Adipose tissue (tissue), 3 donors: ENCODE measurements around the gene SHB. TPM values are rescaled to one million over a fixed set of nuclear protein-coding genes. Genes with fewer than 3 reads are reported as not detected.

Experiments used
- H3K27ac ChIP-seq: one replicate; pipeline ENCODE4 v1.5.1; 2013; ENCODE audit warnings: low read depth, low read length
- WGBS, 3 donors: extraction: QIAGEN DNeasy Blood & Tissue Kit; methylation state at CpG; one replicate each; pipeline ENCODE4 v1.1.7; 2013; 5-methylcytosine and 5-hydroxymethylcytosine counted together
- polyA plus RNA-seq, 3 donors: library from polyadenylated mRNA; stranded (reverse); fragments of 200-250 nt; gene quantifications; one replicate each; pipeline ENCODE4 v1.2.3, GENCODE V29; 2013
- donor health status: healthy with polysubstance abuse.
- donor health status: Bipolar disorder and iron deficiency.
- donor health status: healthy.

Gene SHB
- polyA plus RNA-seq, 3 donors, result 3.5 to 18.9 (median 8.4) TPM

GRCh38 chr9:38003946-38004808, 64.8 kb downstream of the SHB start:
- no peak overlapping the region for H3K27ac ChIP-seq
- WGBS, 3 donors, result 87 to 93% (median 90%) methylated on average over 17 of the region's 17 CpGs

- no peak overlapping the region for H3K27ac ChIP-seq
- 65 to 83% (median 68%) methylated on average over 8 of the region's 8 CpGs for WGBS, 3 donors
Measured at GRCh38 chr9:38003230-38003629, 65.8 kb downstream of the SHB start.

GRCh38 chr9:38001430-38001829, 67.6 kb downstream of the SHB start:
- WGBS, 3 donors, result 87 to 90% (median 89%) methylated on average over 7 of the region's 7 CpGs
- H3K27ac ChIP-seq, result no peak overlapping the region

GRCh38 chr9:38000735-38001134, 68.3 kb downstream of the SHB start:
- WGBS, 3 donors, result 86 to 94% (median 90%) methylated on average over 5 of the region's 5 CpGs
- H3K27ac ChIP-seq, result no peak overlapping the region

GRCh38 chr9:38000332-38000731, 68.7 kb downstream of the SHB start:
- WGBS, 3 donors, result 94 to 96% (median 95%) methylated on average over 9 of the region's 9 CpGs
- H3K27ac ChIP-seq, result no peak overlapping the region

- 80 to 88% (median 82%) methylated on average over 11 of the region's 11 CpGs for WGBS, 3 donors
- H3K27ac ChIP-seq, result no peak overlapping the region
Measured at GRCh38 chr9:37999588-38000189, 69.3 kb downstream of the SHB start.

- 48 to 78% (median 52%) methylated on average over 5 of the region's 5 CpGs for WGBS, 3 donors
Measured at GRCh38 chr9:37998881-37999587, 70.0 kb downstream of the SHB start.

GRCh38 chr9:37997636-37998374, 71.2 kb downstream of the SHB start:
- H3K27ac ChIP-seq, result no peak overlapping the region

More at GRCh38 chr9:37998881-37999587, 70.0 kb downstream of the SHB start:
- no peak overlapping the region for H3K27ac ChIP-seq

GRCh38 chr9:37996819-37997217, 72.2 kb downstream of the SHB start:
- 94 to 97% (median 95%) methylated on average over 4 of the region's 4 CpGs for WGBS, 3 donors
- H3K27ac ChIP-seq, result no peak overlapping the region

More at GRCh38 chr9:37997636-37998374, 71.2 kb downstream of the SHB start:
- 79 to 83% (median 80%) methylated on average over 13 to 15 of the region's 15 CpGs for WGBS, 3 donors

- H3K27ac ChIP-seq, result no peak overlapping the region
- 91 to 95% (median 94%) methylated on average over 5 of the region's 5 CpGs for WGBS, 3 donors
Measured at GRCh38 chr9:37995961-37996818, 72.8 kb downstream of the SHB start.

- WGBS, 3 donors, result 61 to 72% (median 70%) methylated on average over 6 of the region's 6 CpGs
- no peak overlapping the region for H3K27ac ChIP-seq
Measured at GRCh38 chr9:37995348-37995737, 73.7 kb downstream of the SHB start.

- 11 to 27% (median 18%) methylated on average over 15 of the region's 15 CpGs for WGBS, 3 donors
- no peak overlapping the region for H3K27ac ChIP-seq
Measured at GRCh38 chr9:37994639-37995347, 74.2 kb downstream of the SHB start.

- WGBS, 3 donors, result 41 to 61% (median 46%) methylated on average over 8 of the region's 8 CpGs
Measured at GRCh38 chr9:37992924-37993349, 76.1 kb downstream of the SHB start.

GRCh38 chr9:37990404-37991015, 78.5 kb downstream of the SHB start:
- WGBS, 3 donors, result 57 to 66% (median 58%) methylated on average over 5 of the region's 5 CpGs
- no peak overlapping the region for H3K27ac ChIP-seq

More at GRCh38 chr9:37992924-37993349, 76.1 kb downstream of the SHB start:
- no peak overlapping the region for H3K27ac ChIP-seq

- WGBS, 3 donors, result 65 to 82% (median 69%) methylated on average over 5 of the region's 5 CpGs
Measured at GRCh38 chr9:37989701-37990100, 79.3 kb downstream of the SHB start.

GRCh38 chr9:37988602-37989001, 80.4 kb downstream of the SHB start:
- no peak overlapping the region for H3K27ac ChIP-seq
- WGBS, 3 donors, result 69 to 78% (median 72%) methylated on average over 2 of the region's 2 CpGs

More at GRCh38 chr9:37989701-37990100, 79.3 kb downstream of the SHB start:
- H3K27ac ChIP-seq, result no peak overlapping the region
